Measurements from ENCODE around the gene NRXN3. TPM values are rescaled to one million over a fixed set of nuclear protein-coding genes. Genes with fewer than 3 reads are reported as not detected.

Gene NRXN3
- total RNA-seq, 1 experiment from 2014 or later: 1.1 TPM

DNA sequence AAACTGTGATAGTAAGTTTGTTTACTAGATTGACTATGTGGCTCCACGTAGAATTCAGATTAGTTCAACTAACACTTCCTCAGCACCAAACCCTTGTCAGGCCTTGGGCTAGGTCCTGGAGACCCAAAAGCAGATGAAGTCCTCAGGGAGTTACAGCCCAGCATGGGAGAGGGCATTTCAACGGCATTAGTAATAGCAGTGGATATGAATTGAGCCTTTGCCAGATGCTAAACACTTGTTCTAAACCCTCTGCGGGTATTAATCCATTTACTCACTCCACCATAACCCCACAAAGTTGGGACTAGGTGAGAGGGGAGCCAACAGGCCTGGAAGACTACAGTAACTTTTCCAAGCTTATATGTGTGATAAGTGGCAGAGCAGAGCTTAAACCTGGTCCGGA, 1326.5 kb downstream of the NRXN3 start:
- peak; percentile 33 for ATAC-seq
- Histone ChIP-seq H2AFZ (ENCODE audit: low read length) (no peak overlapping the region), H4K20me1 (ENCODE audit: low read length) (no peaks in the 10 kb centered on the region), H3K4me2 (ENCODE audit: low read length) (no peak overlapping the region), H3K79me2 (ENCODE audit: low read length) (no peaks in the 10 kb centered on the region), H3K9me3 (ENCODE audit: low read length) (no peaks in the 10 kb centered on the region), H3K9ac (ENCODE audit: low read length) (no peak overlapping the region), H3K4me3 (ENCODE audit: low read length) (no peak overlapping the region), H3K36me3 (ENCODE audit: low read depth, low read length) (no peaks in the 10 kb centered on the region), H3K27me3 (ENCODE audit: low read length) (no peaks in the 10 kb centered on the region), H3F3A (ENCODE audit: low read length, unreplicated experiment) (no peaks in the 10 kb centered on the region), H3K4me1 (ENCODE audit: insufficient read depth, low read length) (peaks cover 16% of the 10 kb centered on the region), H3K9me2 (replicated peaks; ENCODE audit: low read length) (no peaks in the 10 kb centered on the region), H3K27ac (ENCODE audit: low read length) (no peak overlapping the region)
- intact Hi-C loops (cut with micrococcal nuclease): no loop called here
- BruUV-seq (replicated peaks): no TSS peak
- DNase-seq: peak; percentile 26
- ChIA-PET CTCF (no interaction called here), POLR2A (ENCODE audit: unreplicated experiment) (no interaction called here)
- TF ChIP-seq EZH2phosphoT487 (IDR thresholded peaks at IDR 0.05; ENCODE audit: borderline replicate concordance, low read length) (no peak), EZH2 (IDR thresholded peaks at IDR 0.05; ENCODE audit: low read length, unreplicated experiment) (no peak)
- TF ChIP-seq, protein P1, sequence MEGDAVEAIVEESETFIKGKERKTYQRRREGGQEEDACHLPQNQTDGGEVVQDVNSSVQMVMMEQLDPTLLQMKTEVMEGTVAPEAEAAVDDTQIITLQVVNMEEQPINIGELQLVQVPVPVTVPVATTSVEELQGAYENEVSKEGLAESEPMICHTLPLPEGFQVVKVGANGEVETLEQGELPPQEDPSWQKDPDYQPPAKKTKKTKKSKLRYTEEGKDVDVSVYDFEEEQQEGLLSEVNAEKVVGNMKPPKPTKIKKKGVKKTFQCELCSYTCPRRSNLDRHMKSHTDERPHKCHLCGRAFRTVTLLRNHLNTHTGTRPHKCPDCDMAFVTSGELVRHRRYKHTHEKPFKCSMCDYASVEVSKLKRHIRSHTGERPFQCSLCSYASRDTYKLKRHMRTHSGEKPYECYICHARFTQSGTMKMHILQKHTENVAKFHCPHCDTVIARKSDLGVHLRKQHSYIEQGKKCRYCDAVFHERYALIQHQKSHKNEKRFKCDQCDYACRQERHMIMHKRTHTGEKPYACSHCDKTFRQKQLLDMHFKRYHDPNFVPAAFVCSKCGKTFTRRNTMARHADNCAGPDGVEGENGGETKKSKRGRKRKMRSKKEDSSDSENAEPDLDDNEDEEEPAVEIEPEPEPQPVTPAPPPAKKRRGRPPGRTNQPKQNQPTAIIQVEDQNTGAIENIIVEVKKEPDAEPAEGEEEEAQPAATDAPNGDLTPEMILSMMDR (conservative IDR thresholded peaks at IDR 0.05; ENCODE audit: low read depth, low read length): no peak

DNA sequence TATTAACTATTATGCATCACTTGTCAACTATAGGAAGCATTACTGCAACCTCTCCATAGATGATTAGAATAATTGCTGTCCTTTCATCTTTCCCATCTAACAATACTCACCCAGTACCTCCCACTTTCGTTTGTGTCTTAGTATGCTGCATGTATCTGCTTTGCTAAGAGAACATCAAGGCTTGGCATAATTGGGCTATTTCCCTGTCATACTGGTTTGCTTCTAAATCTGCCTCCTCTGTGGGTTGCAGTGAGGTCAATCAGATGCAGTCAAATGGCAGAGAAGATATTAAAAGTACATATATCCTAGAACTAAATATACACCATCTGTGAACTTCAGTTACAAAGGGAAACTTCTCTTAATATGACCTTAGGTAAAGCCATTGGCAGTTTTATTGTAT, 1330.3 kb downstream of the NRXN3 start:
- Histone ChIP-seq H3K27ac (ENCODE audit: low read length) (0 out of 2 replicates have a peak overlapping the region, but pooled peaks have one; percentile 19), H3K36me3 (ENCODE audit: low read depth, low read length) (no peaks in the 10 kb centered on the region), H3F3A (ENCODE audit: low read length, unreplicated experiment) (no peaks in the 10 kb centered on the region), H3K4me1 (ENCODE audit: insufficient read depth, low read length) (peaks cover 22% of the 10 kb centered on the region), H3K4me2 (ENCODE audit: low read length) (no peak overlapping the region), H3K9me2 (replicated peaks; ENCODE audit: low read length) (no peaks in the 10 kb centered on the region), H4K20me1 (ENCODE audit: low read length) (no peaks in the 10 kb centered on the region), H3K9ac (ENCODE audit: low read length) (no peak overlapping the region), H3K4me3 (ENCODE audit: low read length) (no peak overlapping the region), H3K79me2 (ENCODE audit: low read length) (no peaks in the 10 kb centered on the region), H3K27me3 (ENCODE audit: low read length) (no peaks in the 10 kb centered on the region), H3K9me3 (ENCODE audit: low read length) (peaks cover under 1% of the 10 kb centered on the region; the same call in 1 of the 2 replicates), H2AFZ (ENCODE audit: low read length) (no peak overlapping the region)
- intact Hi-C loops (cut with micrococcal nuclease): no loop called here
- DNase-seq (no peak), ATAC-seq (no peak)
- ChIA-PET CTCF (no interaction called here), POLR2A (ENCODE audit: unreplicated experiment) (no interaction called here)
- TF ChIP-seq EZH2phosphoT487 (IDR thresholded peaks at IDR 0.05; ENCODE audit: borderline replicate concordance, low read length) (no peak), EZH2 (IDR thresholded peaks at IDR 0.05; ENCODE audit: low read length, unreplicated experiment) (no peak)
- TF ChIP-seq, protein P1 (conservative IDR thresholded peaks at IDR 0.05; ENCODE audit: low read depth, low read length): no peak
- BruUV-seq (replicated peaks): no TSS peak

DNA sequence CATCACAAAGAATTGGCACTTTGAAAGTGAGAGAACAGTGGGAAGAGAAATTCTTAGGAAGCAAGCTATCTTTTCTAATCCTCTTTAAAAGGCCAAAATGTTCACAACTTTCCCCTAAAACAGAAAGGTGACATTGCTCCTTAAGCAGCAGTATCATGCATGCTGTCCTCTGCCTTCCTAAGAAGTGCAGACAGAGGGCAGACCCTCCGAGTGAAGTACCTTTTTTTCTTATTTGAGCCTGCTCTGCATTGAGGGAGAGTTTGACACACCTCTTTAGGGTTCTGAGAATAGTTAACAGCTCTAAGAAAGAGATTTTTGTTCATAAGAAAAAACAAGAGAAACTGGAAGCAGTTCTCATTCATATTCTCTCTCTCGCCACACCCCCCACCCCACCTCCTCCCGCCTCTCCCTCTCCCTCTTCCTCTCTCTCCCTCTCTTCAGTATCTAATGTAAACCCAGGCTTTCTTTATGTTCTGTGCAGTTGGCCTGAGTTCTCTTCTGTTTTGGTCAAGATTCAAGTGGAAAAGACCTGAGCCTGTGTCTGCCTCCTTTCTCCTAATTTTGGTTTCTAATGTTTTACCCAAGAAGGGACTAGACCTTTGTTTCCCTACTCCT, 1332.1 kb downstream of the NRXN3 start:
- no peaks in the 10 kb centered on the region for H4K20me1 ChIP-seq (ENCODE audit: low read length)
- H3K9ac ChIP-seq (ENCODE audit: low read length): no peak overlapping the region
- POLR2A ChIA-PET (ENCODE audit: unreplicated experiment): no interaction called here
- H3F3A ChIP-seq (ENCODE audit: low read length, unreplicated experiment): no peaks in the 10 kb centered on the region
- no peak overlapping the region for H2AFZ ChIP-seq (ENCODE audit: low read length)
- H3K4me3 ChIP-seq (ENCODE audit: low read length): no peak overlapping the region
- H3K36me3 ChIP-seq (ENCODE audit: low read depth, low read length): no peaks in the 10 kb centered on the region
- no TSS peak for BruUV-seq (replicated peaks)
- TF ChIP-seq EZH2phosphoT487 (IDR thresholded peaks at IDR 0.05; ENCODE audit: borderline replicate concordance, low read length): no peak
- TF ChIP-seq EZH2 (IDR thresholded peaks at IDR 0.05; ENCODE audit: low read length, unreplicated experiment): no peak
- TF ChIP-seq, protein P1 (conservative IDR thresholded peaks at IDR 0.05; ENCODE audit: low read depth, low read length): no peak
- CTCF ChIA-PET: no interaction called here
- H3K79me2 ChIP-seq (ENCODE audit: low read length): no peaks in the 10 kb centered on the region
- H3K9me2 ChIP-seq (replicated peaks; ENCODE audit: low read length): no peaks in the 10 kb centered on the region
- peaks cover 22% of the 10 kb centered on the region for H3K4me1 ChIP-seq (ENCODE audit: insufficient read depth, low read length)
- H3K9me3 ChIP-seq (ENCODE audit: low read length): peaks cover 10% of the 10 kb centered on the region; the same call in 1 of the 2 replicates
- DNase-seq (no peak), ATAC-seq (no peak)
- intact Hi-C loops (cut with micrococcal nuclease): no loop called here
- no peak overlapping the region for H3K27ac ChIP-seq (ENCODE audit: low read length)
- H3K27me3 ChIP-seq (ENCODE audit: low read length): no peaks in the 10 kb centered on the region
- no peak overlapping the region for H3K4me2 ChIP-seq (ENCODE audit: low read length)
